Smooth muscle cell of trachea (primary cell): ENCODE results near the gene IL32. TPM values are rescaled to one million over a fixed set of nuclear protein-coding genes. Genes with fewer than 3 reads are reported as not detected.

Experiments used
- total RNA-seq: library from RNA; depleted of rRNA; stranded (reverse); fragments of >200 nt; gene quantifications from 2 replicates; pipeline ENCODE4 v1.2.1, GENCODE V29; 2014

Gene IL32
- 2.6 and 14.2 TPM in 2 replicates for total RNA-seq

GRCh38 chr16:3065069-3065741 lies at the start of gene IL32:
IL32 (plus strand) TSS chr16:3065640; CDS start chr16:3065812, 172 bp downstream.

GRCh38 chr16:3017794-3018506 lies 47.5 kb upstream of the IL32 start, which contains the start of gene CLDN6:
CLDN6 (minus strand) TSS chr16:3018183; CDS start chr16:3016021, 2,162 bp downstream.

GRCh38 chr16:3020247-3020603 lies 45.2 kb upstream of the IL32 start, which contains the start of gene TNFRSF12A:
TNFRSF12A (plus strand) TSS chr16:3020368; CDS start chr16:3020398, 30 bp downstream.

GRCh38 chr16:3023669-3024478 lies 41.6 kb upstream of the IL32 start, which contains the start of the genes HCFC1R1 and THOC6:
HCFC1R1 (minus strand) TSS chr16:3023942; CDS start chr16:3023941, 1 bp downstream.
THOC6 (plus strand) TSS chr16:3024035; CDS start chr16:3024327, 292 bp downstream.

GRCh38 chr16:3036726-3037315 lies 28.6 kb upstream of the IL32 start, which contains the start of gene BICDL2:
BICDL2 (minus strand) TSS chr16:3036944; CDS start chr16:3035496, 1,448 bp downstream.

GRCh38 chr16:3045758-3046640 lies 19.4 kb upstream of the IL32 start, which contains the start of gene MMP25:
MMP25 (plus strand) TSS chr16:3046561; CDS start chr16:3046918, 357 bp downstream.

GRCh38 chr16:3098459-3099394 lies 33.3 kb downstream of the IL32 start, which contains the start of gene ZSCAN10:
ZSCAN10 (minus strand) TSS chr16:3099294; CDS start chr16:3092937, 6,357 bp downstream.

GRCh38 chr16:3112058-3112880 lies 46.8 kb downstream of the IL32 start, which contains the start of gene ZNF205:
ZNF205 (plus strand) TSS chr16:3112586; CDS start chr16:3113431, 845 bp downstream.

Other genes with a start within 250 kb of the IL32 start
- gene PRSS21, start 248.4 kb upstream of the IL32 start, total RNA-seq, result 0.44 and 2.0 TPM in 2 replicates
- gene ZG16B, start 235.3 kb upstream of the IL32 start, total RNA-seq, result not detected in 2 replicates
- not detected in 2 replicates for gene PRSS22, start 207.5 kb upstream of the IL32 start, total RNA-seq
- gene FLYWCH2, start 182.4 kb upstream of the IL32 start, total RNA-seq, result 73.9 and 77.1 TPM in 2 replicates
- 46.4 and 77.6 TPM in 2 replicates for gene FLYWCH1, start 153.7 kb upstream of the IL32 start, total RNA-seq
- gene KREMEN2, start 101.4 kb upstream of the IL32 start, total RNA-seq, result 0.17 TPM in 1 of 2 replicates, not detected in the other
- 2.5 and 6.5 TPM in 2 replicates for gene PAQR4, start 96.3 kb upstream of the IL32 start, total RNA-seq
- gene PKMYT1, start 85.2 kb upstream of the IL32 start, total RNA-seq, result 0.83 and 9.9 TPM in 2 replicates
- under 0.01 TPM in 1 of 2 replicates, not detected in the other for gene CLDN9, start 52.7 kb upstream of the IL32 start, total RNA-seq
- gene CLDN6, start 47.5 kb upstream of the IL32 start, total RNA-seq, result 0.15 TPM in 1 of 2 replicates, not detected in the other
- gene TNFRSF12A, start 45.3 kb upstream of the IL32 start, total RNA-seq, result 91.0 and 208 TPM in 2 replicates
- 12.5 and 73.4 TPM in 2 replicates for gene HCFC1R1, start 41.7 kb upstream of the IL32 start, total RNA-seq
- 20.0 and 26.9 TPM in 2 replicates for gene THOC6, start 41.6 kb upstream of the IL32 start, total RNA-seq
- gene BICDL2, start 28.7 kb upstream of the IL32 start, total RNA-seq, result 0.17 TPM in 1 of 2 replicates, not detected in the other
- gene MMP25, start 19.1 kb upstream of the IL32 start, total RNA-seq, result 0.15 TPM in 1 of 2 replicates, not detected in the other
- gene ZSCAN10, start 33.7 kb downstream of the IL32 start, total RNA-seq, result 0.17 TPM in 1 of 2 replicates, not detected in the other
- gene ZNF205, start 46.9 kb downstream of the IL32 start, total RNA-seq, result 17.6 and 25.1 TPM in 2 replicates
- gene ZNF213, start 69.4 kb downstream of the IL32 start, total RNA-seq, result 9.0 and 11.6 TPM in 2 replicates
- gene OR1F1, start 122.6 kb downstream of the IL32 start, total RNA-seq, result not detected in 2 replicates
- 8.6 and 9.6 TPM in 2 replicates for gene ZNF200, start 169.5 kb downstream of the IL32 start, total RNA-seq
- gene MEFV, start 191.0 kb downstream of the IL32 start, total RNA-seq, result under 0.01 and 0.15 TPM in 2 replicates
- gene ZNF263, start 217.9 kb downstream of the IL32 start, total RNA-seq, result 49.9 and 53.9 TPM in 2 replicates
- 4.2 and 6.0 TPM in 2 replicates for gene TIGD7, start 239.8 kb downstream of the IL32 start, total RNA-seq
- gene ZNF75A, start 239.9 kb downstream of the IL32 start, total RNA-seq, result 20.2 and 26.6 TPM in 2 replicates